Measurements from ENCODE around the gene WDR27. TPM values are rescaled to one million over a fixed set of nuclear protein-coding genes. Genes with fewer than 3 reads are reported as not detected.
"Not testable (repeated sequence)": the region's sequence is repeated elsewhere in the genome, so short reads cannot be mapped to it uniquely, and the experiment has no call there.

The WDR27 gene
- polyA plus RNA-seq, 5 donors = 70.7 to 103 (median 79.6) TPM

DNA sequence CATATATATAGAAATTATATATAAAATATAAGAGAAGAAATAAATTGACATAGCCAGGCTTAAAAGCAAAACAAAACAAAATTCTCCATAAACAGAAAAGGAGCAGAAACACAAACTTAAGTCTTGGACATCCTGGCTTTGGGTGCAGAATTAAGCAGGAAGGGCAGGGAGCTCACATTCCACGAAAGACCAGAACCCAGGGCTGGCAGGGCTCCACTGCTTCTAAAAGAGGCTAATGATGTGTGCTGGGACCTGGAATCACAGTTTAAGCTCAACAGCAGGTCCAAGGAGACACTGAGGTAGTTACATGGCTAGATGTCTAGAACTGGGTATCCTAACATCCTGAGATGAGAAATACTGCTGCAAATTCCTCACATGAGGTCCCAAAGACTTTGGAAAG is 210.3 kb downstream of the WDR27 start:
- no peak for DNase-seq

DNA sequence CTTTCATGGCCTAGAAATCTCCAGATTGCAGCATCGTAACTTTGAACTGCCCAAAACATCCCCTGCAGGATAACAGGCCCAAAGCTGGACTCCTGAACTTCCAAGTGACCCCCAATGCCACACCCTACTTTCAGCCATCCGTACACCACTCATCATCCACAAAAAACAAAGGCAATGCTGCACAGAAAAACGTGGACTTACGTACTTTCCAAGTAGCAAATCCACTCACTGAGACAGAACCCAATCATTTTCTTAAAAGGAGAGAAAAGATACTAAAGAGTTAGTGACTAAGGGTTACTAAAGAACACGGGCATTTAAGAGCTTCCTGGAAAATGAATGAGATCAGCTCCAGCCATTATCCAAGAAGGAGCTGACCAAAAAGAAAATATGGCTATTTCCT is 211.0 kb downstream of the WDR27 start:
- DNase-seq = no peak

DNA sequence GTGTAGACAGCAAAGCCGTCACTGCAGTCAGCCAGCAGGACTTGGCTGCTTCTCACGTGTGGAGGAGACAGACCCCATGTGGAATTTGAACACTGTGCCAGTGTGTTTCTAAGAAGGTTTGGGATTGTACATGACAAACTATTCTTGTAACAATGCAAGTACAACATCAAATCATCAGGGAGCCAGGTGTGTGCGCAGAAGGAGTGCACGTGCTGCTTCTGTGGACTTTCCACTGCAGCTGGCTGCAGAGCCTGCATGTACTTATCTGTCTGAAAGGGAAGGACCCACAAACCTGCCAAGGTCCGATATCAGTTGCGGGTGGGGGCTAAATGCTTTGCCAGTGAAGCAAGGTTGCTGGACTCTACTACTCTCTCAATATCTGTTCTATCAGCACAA is 211.6 kb downstream of the WDR27 start:
- no peak for DNase-seq

DNA sequence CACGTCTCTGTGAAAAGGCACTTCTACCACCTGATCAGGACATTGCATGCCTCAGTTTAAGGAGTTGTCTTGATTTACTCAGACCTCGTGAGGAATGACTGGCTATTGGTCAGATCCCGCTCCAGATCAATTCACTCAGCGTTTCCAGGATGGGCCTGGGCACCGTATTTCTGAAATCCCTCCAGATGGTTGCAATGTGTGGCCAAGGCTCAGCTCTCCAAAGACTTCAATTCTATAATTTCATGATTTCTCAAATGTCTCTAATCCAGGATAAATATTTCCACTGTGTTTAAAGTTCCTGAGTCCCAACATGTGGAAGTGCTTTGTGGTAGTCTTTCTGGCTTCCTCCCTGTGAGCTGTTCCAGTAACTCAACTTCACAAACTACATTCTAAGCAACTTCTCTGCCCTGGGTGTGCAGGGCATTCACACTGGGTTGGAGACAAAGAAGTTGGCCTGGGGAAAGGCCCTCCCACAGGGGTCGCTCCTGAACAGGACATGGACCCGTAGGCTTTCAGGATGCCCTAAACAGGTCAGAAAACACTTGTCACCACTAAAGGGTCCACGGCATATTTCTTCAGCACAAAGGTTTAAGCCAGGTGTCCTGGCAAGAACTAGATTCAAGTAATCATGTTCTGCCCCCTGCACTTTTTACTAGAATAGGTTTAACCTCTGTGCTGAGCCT is 212.1 kb downstream of the WDR27 start:
- no peak for DNase-seq

DNA sequence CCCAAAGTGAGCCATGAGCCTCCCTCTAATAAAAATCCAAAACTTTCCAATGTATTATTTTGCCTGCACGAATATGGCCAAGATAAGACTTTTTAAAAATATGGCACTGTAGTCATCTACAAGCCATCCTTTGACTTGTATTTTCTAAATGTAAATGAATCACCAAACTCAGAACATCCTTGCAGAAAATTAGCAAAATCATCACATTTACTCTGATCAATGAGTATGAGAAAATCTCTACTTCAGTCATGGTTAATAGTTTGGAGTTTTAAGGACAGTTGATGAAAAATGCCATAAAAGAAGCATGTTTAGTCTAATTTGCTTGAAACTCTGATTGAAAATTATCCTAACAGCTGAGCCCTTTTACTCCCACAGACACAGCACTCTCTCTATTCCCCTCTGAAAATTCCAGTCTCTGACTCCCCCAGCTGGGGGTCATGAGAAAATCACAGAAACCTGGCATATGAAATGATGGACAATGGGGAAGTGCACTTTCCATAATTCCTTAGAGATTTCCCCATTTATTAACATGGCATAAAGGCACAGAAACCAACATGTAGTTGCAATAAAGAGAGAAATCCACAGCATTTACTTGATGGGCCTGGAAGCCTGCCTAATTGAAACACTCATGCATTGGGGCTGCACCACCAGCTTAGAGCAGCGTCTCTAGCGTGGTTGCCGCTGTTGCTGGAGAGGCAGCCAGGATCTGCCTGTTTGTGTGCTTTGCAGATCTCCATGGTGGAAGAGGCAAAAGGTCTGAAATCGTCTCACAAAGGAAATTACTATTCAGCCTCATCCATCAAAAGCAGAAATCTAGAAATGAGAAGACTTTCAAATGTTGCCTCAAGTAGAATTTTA is 214.0 kb downstream of the WDR27 start:
- peak; percentile 33 to 50 for DNase-seq

DNA sequence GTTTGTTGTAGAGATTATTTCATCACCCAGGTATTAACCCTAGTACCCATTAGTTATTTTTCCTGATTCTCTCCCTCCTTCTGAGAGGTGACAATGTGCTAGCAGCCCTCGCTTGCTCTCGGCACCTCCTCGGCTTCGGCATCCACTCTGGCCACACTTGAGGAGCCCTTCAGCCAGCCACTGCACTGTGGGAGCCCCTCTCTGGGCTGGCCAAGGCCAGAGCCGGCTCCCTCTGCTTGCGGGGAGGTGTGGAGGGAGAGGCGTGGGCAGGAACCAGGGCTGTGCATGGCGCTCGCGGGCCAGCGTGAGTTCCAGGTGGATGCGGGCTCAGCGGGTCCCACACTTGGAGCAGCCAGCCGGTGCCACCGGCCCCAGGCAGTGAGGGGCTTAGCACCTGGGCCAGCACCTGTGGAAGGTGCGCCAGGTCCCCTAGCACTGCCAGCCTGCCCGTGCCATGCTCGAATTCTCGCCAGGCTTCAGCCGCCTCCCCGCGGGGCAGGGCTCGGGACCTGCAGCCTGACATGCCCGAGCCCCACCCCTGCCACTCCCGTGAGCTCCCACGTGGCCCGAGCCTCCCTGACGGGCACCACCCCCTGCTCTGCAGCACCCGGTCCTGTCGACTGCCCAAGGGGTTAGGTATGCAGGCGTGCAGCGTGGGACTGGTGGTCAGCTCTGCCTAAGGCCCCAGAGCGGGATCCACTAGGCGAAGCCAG is 221.9 kb downstream of the WDR27 start:
- DNase-seq = no peak

DNA sequence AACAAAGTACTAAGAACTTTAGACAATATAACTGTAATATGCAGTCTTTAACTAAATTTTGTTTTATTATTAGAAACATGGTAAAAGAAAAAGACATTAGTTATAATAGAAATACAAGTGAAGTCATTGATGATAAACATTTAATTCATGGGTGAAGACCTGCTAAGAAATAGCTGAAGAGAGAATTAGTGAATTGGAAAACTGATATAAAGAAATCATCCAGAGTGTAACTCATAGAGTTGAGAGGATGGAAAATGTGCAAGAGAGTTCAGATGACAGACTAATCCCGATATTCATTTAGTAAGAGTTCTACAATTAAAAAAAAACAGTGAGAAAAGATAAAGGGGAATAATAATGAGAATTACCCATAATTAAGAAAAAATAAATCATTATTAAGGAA is 227.5 kb downstream of the WDR27 start:
- no peak for DNase-seq

DNA sequence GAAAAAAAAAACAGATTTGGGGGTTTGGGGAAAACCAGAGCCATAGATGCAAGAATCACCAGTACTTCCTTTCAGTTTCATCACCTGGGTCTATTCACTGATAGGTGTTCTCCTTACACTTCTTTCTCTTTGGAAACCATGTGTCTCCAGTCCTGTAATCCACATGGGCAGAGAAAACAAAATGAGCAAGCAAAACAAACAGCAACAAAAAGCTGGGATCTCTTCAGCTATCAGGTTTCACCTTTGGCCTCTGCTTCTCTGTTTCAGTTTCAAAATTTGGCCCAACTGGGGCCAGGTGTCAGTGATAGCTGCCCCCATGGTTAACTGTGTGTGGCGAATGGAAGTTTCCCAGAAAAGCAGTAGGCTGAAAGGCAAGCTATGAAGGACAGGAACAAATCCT is 228.2 kb downstream of the WDR27 start:
- DNase-seq = no peak

DNA sequence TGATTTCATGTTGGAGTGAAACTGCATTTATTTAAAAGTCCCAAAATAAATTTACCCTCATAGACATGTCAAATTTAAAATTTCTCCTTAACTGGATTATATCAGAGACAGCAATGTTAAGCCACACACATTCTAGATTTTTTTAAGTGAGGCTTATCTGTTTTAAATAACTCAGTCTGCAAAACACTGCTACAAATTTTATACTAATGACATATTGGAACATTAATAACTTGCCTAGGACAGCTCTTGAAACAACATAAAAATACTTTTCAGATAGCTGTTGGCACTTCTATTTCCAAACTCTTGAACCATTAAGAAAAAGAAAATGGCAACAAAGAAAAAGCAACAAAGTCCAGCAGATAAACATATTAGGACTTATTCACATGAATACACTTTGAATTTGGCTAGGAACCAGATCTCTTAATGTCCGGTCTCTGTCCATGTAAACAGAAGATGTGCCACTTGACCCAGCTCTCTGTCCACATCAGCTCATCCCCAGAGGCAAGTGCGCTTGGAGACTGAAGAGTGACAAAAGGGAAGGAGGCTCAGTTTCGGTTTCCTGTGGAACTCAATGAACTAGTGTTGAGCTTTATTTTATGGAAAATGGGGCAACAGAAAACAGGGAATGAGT is 228.9 kb downstream of the WDR27 start:
- DNase-seq = no peak

DNA sequence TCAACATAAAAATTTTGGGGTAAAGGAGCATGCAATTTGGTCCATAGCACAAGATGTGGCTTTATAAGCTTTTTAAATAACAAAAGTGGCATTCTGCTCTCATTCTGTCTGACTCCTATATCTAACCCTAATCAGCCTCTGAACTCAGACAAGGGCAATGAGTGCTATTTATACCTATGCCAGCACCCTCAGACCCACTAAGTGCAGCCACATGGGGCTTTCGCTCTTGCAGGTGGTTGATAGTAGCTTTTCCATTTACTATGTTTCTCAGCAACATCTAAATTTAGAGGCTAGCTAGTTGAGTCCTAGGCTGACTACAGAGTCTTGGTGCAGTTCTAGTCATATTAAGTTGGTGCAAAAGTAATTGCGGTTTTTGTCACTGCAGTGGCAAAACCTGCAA is 231.0 kb downstream of the WDR27 start:
- DNase-seq = no peak

DNA sequence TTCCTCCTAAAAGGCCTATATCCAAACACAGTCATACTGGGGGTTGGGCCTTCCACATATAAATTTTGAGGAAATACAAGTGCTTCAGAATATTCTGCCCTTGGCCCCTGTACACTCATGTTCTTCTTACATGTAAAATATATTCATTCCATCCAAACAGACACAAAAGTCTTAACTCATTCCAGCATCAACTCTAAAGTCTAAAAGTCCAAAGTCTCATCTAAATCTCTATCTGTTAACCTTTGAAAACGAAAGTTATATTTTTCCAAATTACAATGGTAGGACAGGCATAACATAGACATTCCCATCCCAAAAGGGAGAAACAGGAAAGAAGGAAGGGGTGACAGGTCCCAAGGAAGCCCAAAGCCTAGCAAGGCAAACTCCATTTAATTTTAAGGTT is 232.8 kb downstream of the WDR27 start:
- DNase-seq = no peak

DNA sequence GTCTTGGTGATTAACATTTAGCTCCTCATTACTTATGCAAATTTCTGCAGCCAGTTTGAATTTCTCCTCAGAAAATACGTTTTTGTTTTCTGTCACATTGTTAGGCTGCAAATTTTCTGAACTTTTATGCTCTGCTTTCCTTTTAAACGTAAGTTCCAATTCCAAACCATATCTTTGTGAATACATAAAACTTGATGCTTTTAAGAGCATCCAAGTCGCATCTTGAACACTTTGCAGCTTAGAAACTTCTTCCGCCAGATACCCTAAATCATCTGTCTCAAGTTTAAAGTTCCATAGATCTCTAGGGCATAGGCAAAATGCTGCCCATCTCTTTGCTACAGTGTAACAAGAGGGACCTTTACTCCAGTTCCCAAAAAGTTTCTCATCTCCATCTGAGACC is 234.1 kb downstream of the WDR27 start:
- not testable (repeated sequence) for DNase-seq

DNA sequence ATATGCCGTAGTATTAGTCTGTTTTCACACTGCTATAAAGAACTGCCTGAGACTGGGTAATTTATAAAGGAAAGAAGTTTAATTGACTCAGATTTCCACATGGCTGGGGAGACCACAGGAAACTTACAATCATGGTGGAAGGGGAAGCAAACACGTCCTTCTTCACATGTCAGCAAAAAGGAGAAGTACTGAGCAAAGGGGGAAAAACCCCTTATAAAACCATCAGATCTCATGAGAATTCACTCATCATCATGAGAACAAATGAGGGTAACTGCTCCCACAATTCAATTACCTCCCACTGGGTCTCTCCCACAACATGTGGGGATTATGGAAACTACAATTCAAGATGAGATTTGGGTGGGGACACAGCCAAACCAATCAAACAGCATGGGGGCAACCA is 235.6 kb downstream of the WDR27 start:
- DNase-seq = not testable (repeated sequence)

DNA sequence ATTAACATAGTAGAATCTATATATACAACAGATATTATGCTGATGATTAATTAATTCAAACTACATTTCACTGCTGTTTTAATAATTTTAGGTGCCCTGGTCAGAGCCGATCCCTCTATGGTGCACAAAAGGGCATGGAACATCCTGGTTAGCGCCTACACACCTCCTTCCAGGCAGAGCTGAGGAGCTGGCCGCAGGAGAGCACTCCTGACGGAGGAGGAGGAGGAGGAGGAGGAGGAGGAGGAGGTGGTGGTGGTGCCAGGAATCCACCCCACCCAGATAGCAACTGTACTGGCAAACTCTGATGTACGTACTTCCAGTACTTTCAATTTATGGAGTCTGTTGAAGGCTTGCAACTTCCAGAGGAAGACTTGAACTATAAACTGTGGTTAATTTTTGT is 244.1 kb downstream of the WDR27 start:
- DNase-seq = no peak

DNA sequence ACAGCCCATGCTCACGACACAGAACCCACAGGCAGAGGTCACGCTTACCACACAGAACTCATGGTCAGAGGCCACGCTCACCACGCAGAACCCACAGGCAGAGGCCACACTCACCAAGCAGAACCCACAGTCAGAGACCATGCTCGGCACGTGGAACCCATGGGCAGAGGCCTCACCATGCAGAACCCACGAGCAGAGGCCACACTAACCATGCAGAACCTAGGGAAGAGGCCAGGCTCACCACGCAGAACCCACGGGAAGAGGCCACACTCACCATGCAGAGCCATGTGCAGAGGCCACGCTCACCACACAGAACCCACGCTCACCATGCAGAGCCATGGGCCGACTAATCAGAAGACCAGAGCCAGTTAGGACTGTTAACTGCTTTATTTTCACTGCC is 245.0 kb downstream of the WDR27 start:
- no peak for DNase-seq

DNA sequence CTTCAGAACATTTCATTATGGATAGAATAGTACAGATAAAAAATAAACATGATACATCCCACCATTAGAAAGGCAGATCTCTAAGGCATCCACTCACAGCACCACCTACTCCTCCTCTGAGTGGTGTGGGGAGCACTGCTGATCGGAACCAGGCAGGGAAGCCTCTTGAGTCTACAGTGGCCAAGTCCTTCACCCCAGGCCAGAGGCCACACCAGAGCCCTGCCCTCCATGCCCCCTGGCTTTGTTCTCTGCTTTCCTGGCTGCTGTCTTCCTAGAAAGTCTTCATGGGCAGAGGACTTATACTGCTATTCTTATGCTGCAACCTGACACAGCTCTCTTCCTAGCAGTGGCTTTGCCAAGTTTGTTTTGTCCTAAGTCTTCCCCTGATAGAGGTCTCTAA is 246.4 kb downstream of the WDR27 start:
- no peak for DNase-seq

DNA sequence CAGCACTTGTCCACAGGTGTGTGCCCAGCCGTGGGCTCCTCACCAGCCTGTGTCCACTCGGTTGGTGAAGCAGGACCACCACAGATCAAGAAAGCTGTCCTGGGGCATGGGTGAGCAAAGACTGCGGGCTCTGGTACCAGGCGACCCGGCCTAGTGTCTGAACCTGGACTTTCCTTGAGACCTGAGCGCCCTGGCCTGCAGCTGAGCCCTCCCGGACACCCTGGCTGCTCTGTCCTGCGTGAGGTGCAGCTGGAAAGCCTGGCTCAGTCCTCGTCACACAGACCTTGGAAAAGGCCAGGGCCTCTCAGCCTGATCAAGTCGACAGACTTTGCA is 247.0 kb downstream of the WDR27 start:
- DNase-seq = no peak

DNA sequence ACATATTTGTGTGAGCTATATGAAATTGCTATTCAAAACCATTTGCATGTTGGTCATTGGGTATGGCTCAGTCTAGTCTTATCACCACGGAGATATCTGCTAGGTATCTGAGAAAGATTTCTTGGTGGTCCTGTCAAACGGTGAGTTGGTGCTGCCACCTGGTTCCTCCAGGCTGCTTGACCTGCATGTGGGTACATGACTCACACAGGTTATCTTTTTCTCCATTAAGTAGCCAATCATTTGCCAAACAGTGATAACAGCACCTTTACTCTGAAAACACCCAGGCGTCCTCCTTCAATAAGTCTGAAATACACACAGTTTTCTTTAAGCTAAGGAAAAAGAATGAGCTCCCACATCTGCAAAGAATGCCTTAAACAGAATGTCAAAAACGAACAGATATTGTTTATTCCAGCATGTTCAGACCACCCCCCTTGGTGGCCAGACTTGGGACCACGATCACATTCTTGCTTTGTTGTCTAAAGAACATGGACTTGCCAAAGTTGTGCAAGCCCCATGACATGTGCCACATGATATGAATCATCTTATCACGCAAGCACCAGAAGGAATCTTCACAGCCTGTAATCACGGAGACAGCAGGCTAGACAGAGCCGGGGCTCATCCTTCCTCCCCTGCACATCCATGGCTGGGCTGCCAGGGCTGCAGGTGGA is 247.5 kb downstream of the WDR27 start:
- peak; percentile 23 to 40 for DNase-seq

DNA sequence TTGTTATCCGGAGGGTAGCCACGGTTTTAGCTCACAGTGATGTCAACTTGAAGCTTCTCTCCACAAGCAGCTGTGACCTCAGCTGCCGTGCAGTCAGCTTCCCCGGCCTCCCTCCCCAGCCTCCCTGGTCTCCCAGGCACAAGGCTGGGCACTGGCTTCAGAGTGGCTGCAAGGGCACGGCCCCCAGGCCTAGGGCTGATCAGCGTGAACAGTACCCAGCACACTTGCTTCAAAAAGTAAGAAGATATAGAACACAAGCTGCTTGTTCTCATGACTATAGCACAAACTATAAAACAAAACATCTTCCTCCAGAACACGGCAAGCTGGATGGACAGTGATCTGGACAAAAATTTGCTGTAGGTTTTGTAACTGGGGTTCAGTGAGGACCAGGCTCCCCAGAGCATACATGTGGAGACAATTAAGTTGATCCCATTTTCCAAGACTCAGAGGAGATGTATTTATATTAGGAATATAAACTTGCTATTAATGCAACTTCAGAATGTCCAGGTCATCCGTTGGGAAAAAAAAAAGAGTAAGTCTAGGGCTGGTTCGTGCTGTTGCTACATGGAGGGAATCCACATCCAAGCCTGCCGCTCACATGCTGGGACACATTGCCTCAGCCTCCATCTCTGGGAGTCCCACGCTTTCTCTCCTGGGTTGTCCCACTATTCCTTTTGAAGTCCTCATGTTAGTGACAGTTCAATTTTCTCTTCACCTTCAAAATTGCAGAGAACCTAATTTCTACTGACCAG is 248.8 kb downstream of the WDR27 start:
- DNase-seq = no peak

DNA sequence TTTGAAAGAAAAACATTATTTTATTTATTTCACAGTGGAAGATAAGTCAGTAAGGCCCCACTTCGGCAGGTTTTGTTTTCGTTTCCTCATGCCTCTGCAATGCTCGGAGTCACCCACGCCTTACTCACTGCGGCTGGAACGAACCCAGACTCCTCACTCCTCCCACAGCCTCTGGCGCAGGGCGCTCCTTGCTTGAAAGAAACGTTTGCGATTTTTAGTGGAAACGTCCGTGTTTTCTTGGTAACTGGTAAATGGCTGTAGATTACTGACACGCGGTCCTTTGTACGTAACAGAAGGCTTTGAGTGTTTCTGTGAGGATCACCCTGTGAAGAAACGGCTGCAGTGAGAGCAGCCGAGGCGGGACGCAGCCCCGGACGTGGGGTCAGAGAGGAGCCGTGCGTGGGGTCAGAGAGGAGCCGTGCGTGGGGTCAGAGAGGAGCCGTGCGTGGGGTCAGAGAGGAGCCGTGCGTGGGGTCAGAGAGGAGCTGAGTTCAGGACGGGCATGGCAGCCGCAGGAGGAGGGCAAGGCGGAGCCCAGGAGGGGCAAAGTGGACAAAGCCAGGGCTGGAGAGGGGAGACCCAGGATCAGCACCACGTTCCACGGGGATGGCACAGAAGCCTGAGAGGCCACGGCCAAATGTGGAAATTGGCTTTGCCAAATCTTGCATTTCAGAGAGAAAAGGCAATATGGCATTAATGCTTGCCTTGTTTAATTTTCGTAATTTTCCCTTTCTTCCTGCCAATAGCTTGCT is 249.5 kb downstream of the WDR27 start:
- DNase-seq = peak; percentile 57 to 72

Data from right lung (tissue), 5 donors.